Measurements from ENCODE around the gene HSDL2. TPM values are rescaled to one million over a fixed set of nuclear protein-coding genes. Genes with fewer than 3 reads are reported as not detected.

HSDL2 gene
- total RNA-seq, 2 donors from 2014 or later = 93.0 to 127 TPM

DNA sequence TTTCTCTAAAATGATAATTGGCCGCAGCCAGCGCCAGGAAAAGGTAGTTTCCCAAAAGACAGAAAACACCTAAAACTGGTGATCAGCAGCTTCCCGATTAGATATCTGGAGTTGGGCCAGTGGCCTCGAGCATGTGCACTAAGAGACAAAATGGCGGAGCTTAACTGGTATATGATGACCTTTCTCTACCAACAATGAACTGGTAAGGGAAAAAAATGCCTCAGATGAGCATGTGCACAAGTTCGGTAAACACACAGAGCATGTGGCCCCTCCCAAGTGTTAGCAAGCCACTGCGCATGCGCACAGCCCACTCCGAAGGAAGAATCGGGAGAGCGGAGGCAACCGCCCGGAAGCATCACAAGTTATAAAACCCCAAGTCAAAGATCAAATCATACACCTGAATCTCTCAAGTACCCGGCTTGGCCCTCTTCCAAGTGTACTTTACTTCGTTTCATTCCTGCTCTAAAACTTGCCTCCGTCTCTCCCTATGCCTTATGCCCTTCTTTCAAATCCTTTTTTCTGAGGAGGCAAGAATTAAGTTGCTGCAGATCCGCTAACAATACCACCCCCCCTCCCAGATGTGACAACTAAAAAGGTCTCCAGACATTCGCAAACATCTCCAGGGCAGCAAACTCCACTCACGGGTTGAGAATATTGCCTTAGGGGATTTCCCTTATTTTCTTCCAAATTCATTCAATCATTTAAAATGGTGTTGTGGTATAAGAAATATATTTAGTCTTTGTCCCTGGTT is 31.5 kb upstream of the HSDL2 start:
- H3K9me3 ChIP-seq = no peaks in the 10 kb centered on the region
- no peaks in the 10 kb centered on the region for H3K36me3 ChIP-seq
- no peaks in the 10 kb centered on the region for H3K27me3 ChIP-seq
- peak overlapping the region in 1 of 2 donors; percentile 21 for H3K27ac ChIP-seq
- H3K4me3 ChIP-seq = peak overlapping the region; percentile 34 to 52
- DNase-seq (ENCODE audit: low spot score) = peak; percentile 83
- H3K4me1 ChIP-seq = peaks cover 0 to 7% of the 10 kb centered on the region in 2 donors
- TF ChIP-seq, protein P1, sequence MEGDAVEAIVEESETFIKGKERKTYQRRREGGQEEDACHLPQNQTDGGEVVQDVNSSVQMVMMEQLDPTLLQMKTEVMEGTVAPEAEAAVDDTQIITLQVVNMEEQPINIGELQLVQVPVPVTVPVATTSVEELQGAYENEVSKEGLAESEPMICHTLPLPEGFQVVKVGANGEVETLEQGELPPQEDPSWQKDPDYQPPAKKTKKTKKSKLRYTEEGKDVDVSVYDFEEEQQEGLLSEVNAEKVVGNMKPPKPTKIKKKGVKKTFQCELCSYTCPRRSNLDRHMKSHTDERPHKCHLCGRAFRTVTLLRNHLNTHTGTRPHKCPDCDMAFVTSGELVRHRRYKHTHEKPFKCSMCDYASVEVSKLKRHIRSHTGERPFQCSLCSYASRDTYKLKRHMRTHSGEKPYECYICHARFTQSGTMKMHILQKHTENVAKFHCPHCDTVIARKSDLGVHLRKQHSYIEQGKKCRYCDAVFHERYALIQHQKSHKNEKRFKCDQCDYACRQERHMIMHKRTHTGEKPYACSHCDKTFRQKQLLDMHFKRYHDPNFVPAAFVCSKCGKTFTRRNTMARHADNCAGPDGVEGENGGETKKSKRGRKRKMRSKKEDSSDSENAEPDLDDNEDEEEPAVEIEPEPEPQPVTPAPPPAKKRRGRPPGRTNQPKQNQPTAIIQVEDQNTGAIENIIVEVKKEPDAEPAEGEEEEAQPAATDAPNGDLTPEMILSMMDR (IDR thresholded peaks at IDR 0.05) = no peak

DNA sequence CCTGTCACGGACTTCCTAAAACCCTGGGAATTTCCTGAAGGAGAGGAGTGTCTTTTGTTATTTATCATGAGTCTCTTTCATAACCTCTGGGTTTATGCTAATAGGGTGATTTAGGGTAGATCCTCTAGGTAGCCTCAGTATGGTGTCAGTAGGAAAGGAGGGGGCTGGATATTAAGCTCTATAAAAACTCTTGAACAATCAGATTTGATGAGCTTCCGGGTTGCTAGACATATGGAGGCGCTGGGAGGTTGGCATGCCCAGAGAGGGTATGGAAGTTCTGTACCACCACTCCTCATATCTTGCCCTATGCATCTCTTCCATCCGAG is 30.9 kb upstream of the HSDL2 start:
- H3K36me3 ChIP-seq = no peaks in the 10 kb centered on the region
- no peaks in the 10 kb centered on the region for H3K27me3 ChIP-seq
- TF ChIP-seq, protein P1 (IDR thresholded peaks at IDR 0.05) = no peak
- H3K4me1 ChIP-seq = peaks cover 0 to 7% of the 10 kb centered on the region in 2 donors
- no peak overlapping the region for H3K27ac ChIP-seq
- no peaks in the 10 kb centered on the region for H3K9me3 ChIP-seq
- no peak for DNase-seq (ENCODE audit: low spot score)
- peak overlapping the region in 1 of 2 donors; percentile 52 for H3K4me3 ChIP-seq

DNA sequence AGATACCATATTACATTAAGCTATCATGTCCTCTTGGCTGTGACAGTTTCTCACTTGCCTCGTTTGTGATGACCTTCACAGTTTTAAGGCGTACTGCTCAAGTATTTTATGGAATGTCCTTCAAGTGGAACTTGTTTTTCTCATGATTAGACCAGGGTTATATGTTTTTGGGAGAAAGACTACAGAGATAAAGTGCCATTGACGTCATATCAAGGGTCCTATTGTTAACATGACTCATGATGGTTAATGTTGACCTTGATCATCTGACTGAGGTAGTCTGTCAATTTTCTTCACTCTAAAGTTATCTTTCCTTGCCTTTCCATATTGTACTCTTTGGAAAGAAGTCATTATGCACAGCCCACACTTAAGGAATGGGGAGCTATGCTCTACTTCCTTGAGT is 28.7 kb upstream of the HSDL2 start:
- no peaks in the 10 kb centered on the region for H3K27me3 ChIP-seq
- H3K4me1 ChIP-seq = peaks cover 0 to 7% of the 10 kb centered on the region in 2 donors
- no peak overlapping the region for H3K4me3 ChIP-seq
- no peaks in the 10 kb centered on the region for H3K9me3 ChIP-seq
- H3K27ac ChIP-seq = no peak overlapping the region
- TF ChIP-seq, protein P1 (IDR thresholded peaks at IDR 0.05) = no peak
- H3K36me3 ChIP-seq = no peaks in the 10 kb centered on the region
- no peak for DNase-seq (ENCODE audit: low spot score)

DNA sequence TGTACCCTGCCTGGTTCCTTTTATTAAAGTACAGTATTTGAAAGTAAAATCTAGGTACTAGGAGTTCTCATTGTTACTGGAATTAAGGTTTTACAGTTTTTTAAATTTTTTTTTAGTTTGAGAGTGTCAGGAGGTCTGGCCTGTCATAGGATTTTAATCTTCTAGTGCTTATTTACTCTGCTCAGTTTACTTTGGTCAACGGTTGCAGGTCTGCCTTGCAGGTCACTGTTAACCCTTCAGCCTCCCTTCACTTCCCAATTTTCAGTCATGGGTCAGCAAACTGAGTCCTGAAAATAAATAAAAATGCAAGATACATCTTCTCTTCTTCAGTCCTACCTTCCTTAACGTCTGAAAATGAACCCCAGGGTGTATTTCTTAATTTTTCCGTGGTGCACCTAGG is 27.7 kb upstream of the HSDL2 start:
- Histone ChIP-seq H3K4me1 (peaks cover 0 to 7% of the 10 kb centered on the region in 2 donors), H3K36me3 (no peaks in the 10 kb centered on the region), H3K27me3 (no peaks in the 10 kb centered on the region), H3K9me3 (no peaks in the 10 kb centered on the region), H3K4me3 (no peak overlapping the region), H3K27ac (no peak overlapping the region)
- no peak for DNase-seq (ENCODE audit: low spot score)
- TF ChIP-seq, protein P1 (IDR thresholded peaks at IDR 0.05) = no peak

DNA sequence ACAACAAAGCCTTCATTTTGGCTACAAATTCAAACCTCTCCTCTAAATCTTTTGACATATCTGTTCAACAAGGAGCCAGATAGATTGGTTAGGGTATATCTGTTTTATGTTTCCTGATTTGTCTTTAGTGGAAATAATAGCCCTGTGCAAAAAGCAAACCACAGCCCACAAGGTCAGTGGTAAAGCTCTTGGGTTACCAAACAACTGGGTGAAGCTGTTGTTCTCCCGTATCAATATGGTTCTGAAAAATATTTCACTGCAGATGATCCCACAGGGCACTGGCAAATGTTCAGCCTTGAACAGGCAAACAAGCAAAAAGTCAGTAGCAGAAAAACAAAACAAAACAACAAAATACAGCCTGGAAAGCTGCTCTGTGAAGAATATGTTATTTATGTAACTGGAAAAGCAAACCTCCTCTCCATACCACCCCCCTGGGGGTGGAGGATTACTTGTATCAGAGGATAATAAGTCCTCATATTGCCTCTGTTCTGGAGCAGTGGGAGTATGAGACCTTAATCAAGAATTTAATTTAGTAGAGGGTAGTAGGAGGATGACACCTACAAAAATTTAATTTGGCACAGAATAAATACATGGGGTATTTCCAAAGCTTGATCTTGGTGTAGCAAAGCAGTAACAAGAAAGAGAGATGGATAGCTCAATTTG is 25.7 kb upstream of the HSDL2 start:
- Histone ChIP-seq H3K4me1 (no peaks in the 10 kb centered on the region), H3K36me3 (no peaks in the 10 kb centered on the region), H3K9me3 (no peaks in the 10 kb centered on the region), H3K4me3 (no peak overlapping the region), H3K27me3 (no peaks in the 10 kb centered on the region), H3K27ac (no peak overlapping the region)
- TF ChIP-seq, protein P1 (IDR thresholded peaks at IDR 0.05) = no peak
- DNase-seq (ENCODE audit: low spot score) = no peak

Measured in right atrium auricular region (tissue), 2 donors.